HG03025 (cell line): Measurements from ENCODE around the gene PCDHB6.
"Not testable (repeated sequence)": the region's sequence is repeated elsewhere in the genome, so short reads cannot be mapped to it uniquely, and the experiment has no call there.

Experiments
- ATAC-seq: cut with Tn5 transposase; IDR thresholded peaks from one replicate; pipeline ENCODE4 v1.9.1; 2021; ENCODE audit warnings: mild to moderate bottlenecking, moderate library complexity; ENCODE audit not compliant: unreplicated experiment, low FRiP score

The PCDHB6 gene

GRCh38 chr5:141157356-141157755 is 7.5 kb downstream of the PCDHB6 start:
- not testable (repeated sequence) for ATAC-seq

GRCh38 chr5:141157901-141158300 is 8.0 kb downstream of the PCDHB6 start:
- ATAC-seq = not testable (repeated sequence)

GRCh38 chr5:141172381-141173204 is 22.7 kb downstream of the PCDHB6 start, which contains the start of gene PCDHB7:
Gene PCDHB7 (plus strand): TSS chr5:141172644. CDS start chr5:141172836, 192 bp downstream.
- ATAC-seq = no peak

GRCh38 chr5:141174291-141175104 is 24.6 kb downstream of the PCDHB6 start:
- ATAC-seq = not testable (repeated sequence)

GRCh38 chr5:141175933-141176332 is 26.1 kb downstream of the PCDHB6 start:
- ATAC-seq = no peak

GRCh38 chr5:141177577-141178191 is 27.8 kb downstream of the PCDHB6 start, which contains the start of gene PCDHB8:
Gene PCDHB8 (plus strand): TSS chr5:141177790. CDS start chr5:141178035, 245 bp downstream.
- not testable (repeated sequence) for ATAC-seq

GRCh38 chr5:141179371-141179770 is 29.5 kb downstream of the PCDHB6 start:
- not testable (repeated sequence) for ATAC-seq

- ATAC-seq = not testable (repeated sequence)
These were observed 30.0 kb downstream of the PCDHB6 start for GRCh38 chr5:141179876-141180275.

- ATAC-seq = no peak
These were observed 30.5 kb downstream of the PCDHB6 start for GRCh38 chr5:141180313-141180712.

GRCh38 chr5:141182248-141182647 is 32.4 kb downstream of the PCDHB6 start, which contains the start of gene PCDHB16:
Gene PCDHB16 (plus strand): TSS chr5:141182387. CDS start chr5:141182560, 173 bp downstream.
- ATAC-seq = no peak

- ATAC-seq = not testable (repeated sequence)
These were observed 34.4 kb downstream of the PCDHB6 start for GRCh38 chr5:141184117-141184855.

- no peak for ATAC-seq
These were observed 37.1 kb downstream of the PCDHB6 start, which contains the start of gene PCDHB9 for GRCh38 chr5:141186897-141187512. Gene PCDHB9 (plus strand): TSS chr5:141187161. CDS start chr5:141187319, 158 bp downstream.

GRCh38 chr5:141188682-141189081 is 38.8 kb downstream of the PCDHB6 start:
- ATAC-seq = not testable (repeated sequence)

GRCh38 chr5:141189131-141189530 is 39.3 kb downstream of the PCDHB6 start:
- not testable (repeated sequence) for ATAC-seq

GRCh38 chr5:141192110-141192725 is 42.4 kb downstream of the PCDHB6 start, which contains the start of gene PCDHB10:
Gene PCDHB10 (plus strand): TSS chr5:141192353. CDS start chr5:141192553, 200 bp downstream.
- no peak for ATAC-seq

- ATAC-seq = not testable (repeated sequence)
These were observed 44.5 kb downstream of the PCDHB6 start for GRCh38 chr5:141194332-141194731.

- no peak for ATAC-seq
These were observed 46.5 kb downstream of the PCDHB6 start for GRCh38 chr5:141196363-141196762.

- no peak for ATAC-seq
These were observed 49.7 kb downstream of the PCDHB6 start, which contains the start of gene PCDHB11 for GRCh38 chr5:141199359-141200235. Gene PCDHB11 (plus strand): TSS chr5:141199627. CDS start chr5:141199775, 148 bp downstream.
